Activated CD4-positive, CD25-positive, alpha-beta regulatory T cell (primary cell): ENCODE results near the gene EFNA3.

Experiments
- DNase-seq, 4 experiments: peaks; one replicate each; lab custom pipeline; 2025; lab: John Stamatoyannopoulos, UW

Gene EFNA3

DNA sequence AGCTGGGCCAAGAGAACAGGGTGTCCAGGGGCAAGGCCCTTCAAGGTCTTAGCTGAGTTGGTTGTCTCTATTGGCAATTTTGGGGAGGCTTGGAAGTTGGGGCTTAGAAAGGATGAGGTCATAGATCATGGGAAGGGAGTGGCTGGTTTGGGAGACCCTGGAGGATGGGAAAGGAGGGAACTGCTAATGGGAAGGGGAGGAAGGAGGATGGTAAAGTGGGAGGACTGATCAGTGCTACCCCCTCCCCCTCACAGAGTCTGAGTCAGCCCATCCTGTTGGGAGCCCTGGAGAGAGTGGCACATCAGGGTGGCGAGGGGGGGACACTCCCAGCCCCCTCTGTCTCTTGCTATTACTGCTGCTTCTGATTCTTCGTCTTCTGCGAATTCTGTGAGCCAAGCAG is 10.0 kb upstream of the EFNA3 start:
- no peak for DNase-seq

DNA sequence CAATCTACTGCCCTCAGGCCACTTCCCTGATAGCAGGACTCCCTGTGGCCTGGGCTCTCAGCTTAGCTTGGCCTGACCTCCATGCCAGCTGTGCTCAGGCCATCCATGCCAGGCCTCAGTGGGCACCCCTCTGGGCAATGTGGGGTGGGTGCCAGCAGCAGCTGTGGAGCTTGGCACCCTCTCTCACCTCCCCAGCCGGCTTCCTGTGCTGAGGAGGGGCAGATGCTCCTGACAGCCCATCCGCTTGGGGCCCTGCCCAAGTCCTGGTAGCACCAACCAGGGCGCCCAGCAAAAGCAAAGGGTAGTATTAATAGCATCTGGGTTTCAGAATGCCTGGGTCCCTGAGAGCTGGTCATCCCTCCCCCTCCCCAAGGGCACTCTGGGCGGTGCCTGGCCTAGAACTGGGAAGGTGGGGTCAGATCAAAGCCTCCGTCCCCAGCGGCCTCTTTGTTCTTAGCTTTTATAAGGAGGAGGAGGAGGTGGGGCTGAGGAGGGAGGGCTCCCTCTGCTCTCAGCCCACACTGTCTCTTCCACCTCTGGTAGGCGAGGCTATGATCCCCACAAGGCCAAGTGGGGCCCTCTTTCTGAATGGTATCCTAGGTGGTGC is 9.0 kb upstream of the EFNA3 start:
- DNase-seq = no peak

DNA sequence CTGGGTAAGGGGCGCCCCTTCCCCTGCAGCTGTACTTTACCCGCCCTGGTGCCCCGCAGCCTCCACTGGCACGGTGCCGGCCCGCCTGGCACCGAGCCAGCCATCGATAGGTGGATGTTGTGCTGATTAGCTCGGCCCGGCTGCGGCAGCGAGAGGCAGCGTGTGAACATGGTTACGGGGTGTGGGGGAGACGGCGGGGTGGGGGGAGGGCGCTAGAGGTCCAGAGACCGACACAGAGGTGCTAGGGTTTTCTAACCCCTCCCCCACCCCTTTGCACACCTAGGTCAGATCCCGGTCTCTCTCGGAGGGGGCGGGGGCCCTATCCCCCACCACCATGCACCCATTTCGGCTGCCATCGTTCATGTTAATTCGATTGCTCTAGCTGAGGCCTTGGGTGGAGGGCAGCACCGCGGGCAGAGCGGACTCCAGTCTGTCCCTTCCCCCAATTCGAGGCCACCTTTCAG is 8.4 kb upstream of the EFNA3 start:
- DNase-seq = no peak

DNA sequence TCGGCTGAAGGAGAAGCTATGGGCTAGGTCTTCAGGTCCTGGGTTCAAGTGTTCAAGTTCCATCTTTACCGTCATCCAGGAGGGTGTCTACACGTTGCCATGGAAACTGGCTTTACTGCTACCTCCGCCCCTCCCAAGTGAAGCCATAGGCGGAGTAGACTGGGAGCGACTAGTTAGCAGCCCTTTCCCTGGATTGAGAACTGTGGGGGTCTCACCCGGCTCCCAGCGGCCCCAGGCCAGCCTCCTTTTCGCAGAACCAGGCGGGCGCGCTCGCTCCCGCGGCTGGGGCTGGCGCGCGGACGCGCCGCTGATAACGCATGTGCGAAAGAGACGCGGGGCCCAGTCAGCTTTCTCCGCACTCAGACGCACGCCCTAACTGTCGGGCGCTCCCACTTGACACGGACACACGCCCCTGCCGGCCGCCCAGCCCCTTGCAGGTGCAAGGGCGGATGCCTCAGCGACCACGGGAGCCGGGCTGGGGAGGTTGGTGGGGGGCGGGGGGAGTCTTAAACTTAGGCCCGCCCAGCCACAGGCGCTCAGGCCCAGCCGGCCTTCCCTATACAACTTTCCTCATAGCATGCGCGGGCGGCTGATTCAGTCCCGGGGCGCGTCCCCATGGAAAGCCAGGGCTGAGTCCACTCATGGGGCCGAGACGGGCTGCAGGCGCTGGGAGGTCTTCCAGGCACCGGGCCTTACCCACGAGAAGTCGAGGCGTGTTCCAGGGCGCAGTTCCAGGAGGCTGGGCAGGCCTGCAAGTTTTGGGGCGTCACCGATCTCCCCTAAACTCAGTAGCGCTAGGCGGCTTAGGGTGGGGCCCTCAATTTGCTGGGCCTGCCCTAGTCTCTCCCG is 7.7 kb upstream of the EFNA3 start:
- DNase-seq = peak; percentile 50 to 72 (median 64)

DNA sequence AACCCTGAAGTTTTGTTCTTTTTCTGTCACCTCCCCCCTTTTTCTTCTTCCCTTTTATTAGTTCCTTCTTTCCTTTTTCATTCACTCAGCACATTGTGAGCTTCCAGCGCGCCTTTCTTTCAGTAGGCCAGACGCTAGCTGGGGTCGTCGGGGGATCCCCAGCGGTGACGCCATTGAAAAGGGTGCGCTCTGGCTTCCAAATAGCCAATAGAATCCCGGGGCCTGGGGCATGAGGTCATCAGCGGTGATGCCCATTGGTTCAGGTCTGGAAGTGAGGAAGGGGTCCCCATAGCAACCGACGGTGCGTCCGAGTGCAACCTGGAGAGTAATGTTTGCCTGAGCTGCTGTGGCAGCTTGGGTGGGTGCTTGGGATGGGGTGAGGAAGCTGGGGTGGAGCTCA is 6.9 kb upstream of the EFNA3 start:
- DNase-seq = no peak

DNA sequence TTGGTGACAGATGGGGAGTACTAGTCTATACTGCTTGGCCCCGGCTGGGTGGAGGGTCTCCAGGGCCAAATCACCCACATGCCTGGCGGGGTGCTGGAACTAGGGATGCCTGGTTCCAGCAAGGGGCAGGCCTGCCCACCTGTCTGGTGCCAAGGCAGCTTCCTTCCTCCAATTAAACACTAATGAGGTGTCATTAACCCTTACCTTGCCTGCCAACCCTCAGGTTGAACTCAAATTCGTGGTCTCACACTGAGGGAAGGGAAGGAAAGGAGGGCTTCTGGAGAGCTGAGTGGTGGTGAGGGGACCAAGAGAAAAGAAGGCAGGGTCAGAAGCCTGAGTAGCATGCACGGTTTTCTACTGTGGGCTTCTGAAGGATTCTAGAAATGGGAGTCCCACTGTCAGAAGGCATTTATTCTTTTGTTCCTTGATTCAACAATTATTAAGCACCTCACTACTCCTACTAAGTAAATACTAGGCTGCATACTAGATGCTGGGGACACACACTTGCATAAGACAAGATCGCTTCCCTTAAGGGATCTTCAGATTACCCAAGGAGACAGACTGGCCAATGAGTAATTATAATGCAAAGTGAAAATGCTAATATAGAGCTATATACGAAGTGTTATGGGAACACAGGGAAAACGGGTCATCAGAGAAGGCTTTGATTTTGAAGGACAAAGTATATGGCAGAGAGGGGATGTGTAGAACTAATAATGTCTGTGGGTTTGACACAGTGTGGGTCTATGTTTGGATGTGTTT is 5.9 kb upstream of the EFNA3 start:
- DNase-seq = no peak

DNA sequence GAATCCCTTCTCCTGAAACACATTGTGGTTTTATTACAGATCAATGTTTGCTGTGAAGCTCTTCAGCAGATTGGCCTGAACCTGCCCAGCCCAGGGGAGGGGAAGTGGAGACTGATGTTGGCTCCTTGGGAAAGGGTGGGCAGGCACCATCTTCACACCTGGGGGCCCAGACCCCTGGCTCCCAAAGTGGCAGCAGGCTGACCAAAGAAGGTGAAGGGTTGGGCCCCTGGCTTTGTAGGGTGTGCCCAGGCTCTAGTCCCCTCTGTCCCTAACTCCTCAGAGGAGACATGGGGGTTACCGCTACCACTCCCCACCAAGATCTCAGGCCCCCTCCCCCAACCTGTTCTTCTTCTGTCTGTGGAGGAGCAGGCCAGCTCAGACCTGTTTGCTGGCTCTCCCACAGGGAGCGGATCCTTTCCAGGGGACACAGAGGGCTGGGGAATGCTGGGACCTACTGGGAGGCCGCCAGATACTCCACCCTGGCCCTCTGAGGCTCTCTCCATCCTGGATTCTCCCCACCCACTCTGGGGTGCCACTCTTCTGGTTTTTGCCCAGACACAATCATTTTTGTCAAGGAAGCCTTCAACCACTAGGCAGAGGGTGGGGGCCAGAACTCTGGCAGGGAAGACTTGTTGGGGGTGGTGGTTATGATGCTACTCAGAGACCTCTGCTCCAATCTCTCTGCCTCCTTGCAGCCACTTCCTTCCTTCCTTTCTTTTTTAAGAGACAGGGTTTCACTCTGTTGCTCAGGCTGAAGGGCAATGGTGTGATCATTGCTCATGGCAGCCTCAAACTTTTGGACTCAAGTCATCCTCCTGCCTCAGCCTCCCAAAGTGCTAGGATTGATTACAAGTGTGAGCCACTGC is 5.0 kb upstream of the EFNA3 start:
- no peak for DNase-seq

DNA sequence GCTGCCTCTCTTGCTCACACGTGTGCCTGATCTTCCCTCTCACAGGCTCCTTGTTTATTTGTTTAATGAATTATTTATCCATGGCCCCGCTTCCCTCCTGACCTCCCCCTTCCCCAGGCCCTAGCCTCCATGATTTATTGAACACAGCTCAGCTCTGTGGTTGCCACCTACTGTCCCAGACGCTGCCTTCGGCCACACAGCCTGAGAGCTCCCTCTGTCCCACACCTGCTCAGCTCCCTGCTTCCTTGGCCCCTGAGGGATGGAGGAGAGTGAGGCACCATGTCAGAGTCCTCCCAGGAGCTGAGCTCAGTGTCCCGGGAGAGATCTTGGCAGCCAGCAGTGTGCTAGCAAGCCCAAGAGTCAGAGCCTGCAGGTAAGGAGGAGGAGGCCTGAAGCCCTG is 3.1 kb upstream of the EFNA3 start:
- no peak for DNase-seq

DNA sequence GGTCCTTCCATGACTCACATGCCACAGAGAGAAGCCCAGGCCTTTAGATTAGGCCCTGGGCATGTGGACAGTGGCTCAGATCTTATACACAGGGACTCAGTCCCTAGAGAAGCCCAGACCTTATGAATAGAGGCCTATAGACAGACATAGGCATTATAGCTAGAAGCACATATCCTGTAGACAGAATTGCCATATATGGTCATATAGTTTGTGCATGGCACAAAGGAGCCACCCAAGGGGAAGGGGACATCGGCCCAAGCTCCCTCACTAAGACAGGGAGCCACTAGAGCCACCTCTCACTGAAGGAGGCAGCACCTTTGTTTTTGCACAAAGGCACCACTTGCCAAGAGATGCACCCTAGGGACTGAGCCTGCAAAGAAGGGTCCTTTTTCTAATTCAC is 2.3 kb upstream of the EFNA3 start:
- no peak for DNase-seq

DNA sequence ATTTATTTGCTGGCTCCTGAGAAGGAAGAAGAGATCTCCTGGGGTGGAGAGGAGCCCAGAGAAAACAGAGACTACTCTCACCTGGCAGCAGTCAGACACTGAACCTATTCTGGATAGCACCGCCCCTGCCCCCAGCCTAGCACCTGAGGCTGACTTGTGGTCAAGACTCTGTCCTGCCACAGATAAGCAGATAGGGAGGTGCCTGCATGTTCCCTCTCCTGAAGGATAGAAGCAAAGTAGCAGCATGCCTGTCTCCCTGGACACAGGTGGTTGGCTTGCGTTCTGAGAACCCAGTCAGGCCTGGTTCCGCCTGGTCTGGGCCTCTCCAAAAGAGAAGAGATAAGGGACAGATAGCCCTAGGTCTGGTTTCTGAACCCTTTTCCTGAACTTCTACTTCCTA is 1.3 kb upstream of the EFNA3 start:
- no peak for DNase-seq

DNA sequence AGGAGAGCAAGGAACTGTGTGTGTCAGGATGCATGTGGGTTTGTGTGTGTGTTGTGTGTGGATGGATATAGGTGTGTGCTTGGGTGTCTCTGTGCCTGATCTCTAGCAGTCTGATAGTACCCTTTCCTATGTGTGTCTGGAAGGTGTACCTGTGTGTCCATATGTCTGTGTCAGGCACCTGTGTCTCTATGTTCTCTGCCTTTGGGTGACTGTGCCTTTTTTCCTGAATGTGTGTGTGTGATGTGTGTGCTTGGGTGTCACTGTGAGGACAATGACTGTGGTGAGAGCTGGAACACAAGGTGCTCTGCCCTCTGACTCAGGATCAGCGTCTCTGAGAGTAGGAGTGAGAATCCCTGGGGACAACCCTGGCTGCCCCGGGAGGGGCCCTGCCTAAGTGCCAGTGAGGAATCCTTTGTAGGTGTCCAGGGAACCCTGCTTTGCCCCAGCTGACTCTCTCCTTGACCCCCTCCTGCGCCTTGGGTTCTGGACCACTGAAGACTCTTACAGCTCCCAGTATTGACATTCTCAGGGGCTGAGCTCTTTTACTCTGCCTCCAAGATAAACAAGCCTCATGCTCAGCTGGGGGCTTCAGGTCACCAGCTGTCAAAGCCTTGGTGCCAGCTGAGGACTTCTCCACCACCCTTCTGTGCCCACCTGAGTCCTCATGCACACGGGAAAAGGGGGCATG is 735 bp upstream of the EFNA3 start:
- no peak for DNase-seq

DNA sequence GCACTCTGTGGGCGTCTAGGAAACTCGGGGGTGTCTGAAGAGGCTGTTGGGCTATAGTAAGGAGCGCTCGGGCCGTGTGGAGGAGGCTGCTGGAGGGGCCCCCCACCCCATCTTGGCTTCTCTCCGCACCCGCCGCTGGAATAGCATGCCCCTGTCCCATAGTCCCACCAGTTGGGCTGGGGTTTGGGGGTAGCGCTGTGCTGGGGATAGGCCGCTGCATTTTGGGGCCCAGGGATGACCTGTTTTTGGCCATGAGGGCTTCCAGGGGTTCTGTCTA is 511 bp downstream of the EFNA3 start:
- DNase-seq = no peak

DNA sequence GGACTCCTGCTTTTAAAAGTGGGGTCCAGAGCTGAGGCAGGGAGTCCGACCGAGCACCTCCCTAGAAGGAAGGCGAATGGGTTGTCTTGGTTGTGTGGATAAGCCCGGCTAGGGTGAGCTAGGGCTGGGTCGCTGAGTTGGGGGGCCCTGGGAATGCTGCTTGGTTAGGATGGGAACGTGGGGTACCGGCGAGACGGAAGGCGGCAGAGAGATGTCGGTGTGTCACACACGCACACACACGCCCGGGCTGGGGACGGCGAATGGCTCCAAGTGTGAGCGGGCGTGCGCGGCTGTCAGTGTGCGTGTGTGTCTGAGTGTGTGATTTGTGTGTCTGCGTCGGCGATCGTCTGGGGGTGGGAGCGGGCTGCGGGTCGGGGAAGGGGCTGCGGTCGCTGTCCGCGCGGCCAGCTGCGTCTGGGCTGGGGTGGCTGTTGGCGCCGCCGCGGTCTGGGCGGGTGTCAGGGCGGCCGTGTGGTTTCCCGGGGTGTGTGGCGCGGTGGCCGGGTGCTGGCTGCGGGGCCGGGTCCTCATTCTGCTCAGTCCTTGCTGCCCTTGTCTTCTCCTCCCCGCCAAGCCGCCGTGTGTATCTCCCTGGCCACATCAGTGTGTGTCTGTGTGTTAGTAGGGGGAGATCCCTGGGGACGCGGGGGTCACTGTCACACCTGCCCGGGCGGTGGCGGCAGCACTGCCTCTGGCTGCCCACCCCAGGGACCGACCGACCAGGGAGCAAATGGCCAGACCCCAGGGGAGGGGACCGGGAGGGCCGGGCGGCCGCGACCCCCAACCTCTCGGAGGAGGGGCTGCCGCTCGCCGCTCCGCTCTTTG is 1.1 kb downstream of the EFNA3 start:
- DNase-seq = no peak

DNA sequence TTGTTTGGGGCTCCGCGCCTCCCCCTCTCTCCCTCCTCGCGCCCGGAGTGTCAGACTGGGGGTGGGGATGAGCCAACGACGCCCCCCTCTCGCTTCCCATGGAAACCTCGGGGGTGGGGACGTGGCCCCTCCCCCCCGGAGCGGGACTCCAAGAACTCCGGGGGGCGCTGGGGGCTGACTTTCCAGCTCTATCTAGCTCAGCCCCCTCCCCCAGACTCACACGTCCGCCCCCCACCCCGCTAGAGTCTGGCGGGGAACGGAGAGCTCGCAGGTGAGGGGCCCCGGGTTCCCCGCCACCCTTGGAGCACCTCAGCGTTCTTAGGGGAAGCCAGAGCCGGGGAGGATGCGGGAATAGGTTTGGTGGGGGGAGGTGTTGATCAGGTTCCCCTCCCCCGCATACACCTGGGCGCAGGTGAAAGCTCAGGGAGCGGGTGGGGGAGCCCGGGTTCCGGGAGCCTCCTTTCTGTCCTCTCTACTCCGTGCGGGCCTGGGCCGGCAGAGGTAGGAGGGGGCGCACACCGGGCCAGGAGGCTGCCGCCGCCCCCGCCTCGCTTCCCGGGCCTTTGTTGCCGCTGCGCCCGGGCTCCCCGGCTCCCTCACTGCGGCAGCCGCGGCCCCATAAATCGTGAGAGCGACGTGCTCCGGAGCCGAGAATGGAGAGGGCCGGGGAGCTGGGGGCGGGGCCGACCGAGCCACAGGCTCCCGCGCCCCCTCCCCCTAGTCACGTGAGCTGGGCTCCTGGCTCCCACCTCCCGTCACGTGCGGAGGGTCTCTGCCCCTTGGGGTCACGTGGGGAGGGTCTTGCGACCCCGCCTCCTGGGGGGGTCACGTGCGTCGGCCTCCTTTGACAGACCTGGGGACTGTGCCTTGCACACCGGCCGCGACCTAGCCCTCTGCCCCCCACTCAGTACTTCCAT is 1.9 kb downstream of the EFNA3 start:
- no peak for DNase-seq

DNA sequence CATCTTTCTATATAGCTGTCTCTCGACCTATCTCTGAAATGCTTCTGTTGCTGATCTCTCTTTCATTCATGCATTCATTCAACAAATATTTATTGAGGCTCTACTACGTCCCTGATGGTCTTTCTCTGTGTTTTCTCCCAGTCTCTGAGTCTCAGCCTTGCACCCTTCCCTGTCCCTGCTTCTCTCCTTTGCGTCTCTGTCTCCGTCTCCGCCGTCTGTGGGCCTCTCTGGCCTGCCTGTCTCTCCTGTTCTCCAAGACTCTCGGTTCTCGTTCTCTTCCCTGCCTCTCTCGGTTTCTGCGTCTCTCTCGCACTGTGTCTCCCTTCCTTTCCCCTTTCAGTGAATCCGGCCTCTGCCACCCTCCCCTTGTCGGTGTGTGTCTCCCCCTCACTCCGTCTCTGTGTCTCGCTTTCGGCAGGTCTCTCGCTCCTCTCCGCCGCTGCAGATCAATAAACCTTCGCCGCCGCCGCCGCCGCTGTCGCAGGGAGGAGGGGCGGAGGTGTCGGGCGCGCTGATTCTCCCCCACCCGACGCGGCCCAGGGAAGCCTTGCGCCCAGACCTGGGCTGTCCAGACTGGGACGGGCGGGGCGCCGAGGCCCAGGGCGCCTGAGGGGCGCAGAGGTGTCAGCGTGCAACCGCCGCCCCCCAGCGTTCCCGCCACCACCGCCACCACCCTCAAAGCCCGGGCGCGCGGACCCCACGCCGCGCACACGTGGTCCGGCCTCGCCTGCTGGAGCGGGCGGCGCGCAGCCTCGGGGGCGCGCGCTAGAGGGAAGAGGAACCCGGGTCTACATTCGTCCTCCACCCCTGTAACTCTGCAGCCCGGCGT is 3.0 kb downstream of the EFNA3 start:
- no peak for DNase-seq

DNA sequence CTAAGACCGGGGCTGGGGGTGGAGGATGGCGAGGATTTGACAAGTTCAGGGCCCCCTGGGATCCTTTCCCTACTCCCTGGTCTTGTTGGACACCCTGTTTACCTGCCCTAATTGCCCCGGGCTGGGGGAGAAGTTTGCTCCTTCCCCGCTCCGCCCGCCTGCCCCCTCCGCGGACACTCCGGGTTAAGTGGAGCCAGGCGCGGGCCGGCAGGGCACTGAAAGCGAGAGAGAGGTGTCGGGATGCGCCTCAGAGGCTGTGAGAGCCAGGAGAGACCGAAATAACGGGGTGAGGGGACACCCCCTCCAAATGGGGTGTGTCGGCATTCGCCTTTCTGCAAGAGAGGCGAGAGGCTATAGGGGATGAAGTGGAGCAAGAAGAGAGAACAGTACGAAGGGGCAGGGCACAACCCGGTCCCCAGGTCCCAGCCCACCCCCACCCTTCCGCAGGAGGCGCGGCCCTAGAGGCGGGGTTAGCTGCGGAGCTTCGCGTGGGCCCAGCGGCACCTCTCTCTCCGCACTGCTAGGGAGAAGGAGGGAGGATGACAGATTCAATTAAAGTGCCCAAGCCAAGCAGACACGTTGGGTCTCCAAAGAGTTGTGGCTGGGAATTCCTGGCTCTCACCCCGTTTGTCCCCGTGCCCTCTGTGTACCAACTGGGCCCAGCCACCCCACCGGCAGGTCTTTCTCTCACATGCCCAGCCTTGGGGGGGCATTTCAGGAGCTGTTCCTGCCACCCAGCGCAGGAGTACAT is 3.8 kb downstream of the EFNA3 start:
- no peak for DNase-seq

DNA sequence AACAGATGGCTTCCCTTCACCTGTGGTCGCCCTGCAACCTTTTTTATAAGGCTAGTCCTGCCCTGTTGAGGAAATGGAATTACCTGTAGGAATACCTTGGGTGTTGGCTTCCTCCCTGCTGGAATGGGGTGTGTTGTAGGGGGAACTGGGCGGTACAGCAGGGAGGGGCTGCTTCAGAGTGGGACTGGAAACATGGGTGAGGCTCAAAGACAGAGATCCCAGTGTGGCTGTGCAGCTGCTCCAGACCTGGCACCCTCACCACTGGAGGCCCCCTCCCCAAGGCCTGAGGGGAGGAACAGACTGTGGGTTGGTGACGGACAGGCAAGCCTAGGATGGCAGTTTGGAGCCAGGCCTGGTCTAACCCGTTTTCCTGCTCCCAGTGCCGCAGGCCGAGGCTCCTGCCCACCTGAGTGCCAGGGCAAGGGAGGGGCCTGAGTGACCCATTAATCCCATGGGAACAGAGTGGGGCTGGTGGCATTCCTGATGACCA is 4.5 kb downstream of the EFNA3 start:
- DNase-seq = no peak
